HEK293 (cell line): ENCODE measurements around the gene RASA2.

Source experiments
- CTCF ChIA-PET: fragments of 350-600 bp; formaldehyde crosslinking; extraction: SDS; loops from one replicate; lab custom pipeline; 2021; ENCODE audit warnings: antibody characterized with exemption; lab: Yijun Ruan, JAX
- POLR2A ChIA-PET: fragments of 300-600 bp; formaldehyde crosslinking; extraction: SDS; loops from one replicate; lab custom pipeline; 2020; ENCODE audit warnings: antibody characterized with exemption, inconsistent platforms; lab: Yijun Ruan, JAX
- H3K27ac ChIP-seq: fragments of 200-500 bp; sonication (Bioruptor generic); 2 replicates; pipeline ENCODE4 v1.5.1; 2014; ENCODE audit warnings: low read depth, low read length, control low read depth, inconsistent platforms; ENCODE audit errors: extremely low read depth
- H3K36me3 ChIP-seq, 2 experiments: fragments of 200-500 bp in 1 of 2; sonication (Bioruptor generic) in 1 of 2; 1 replicate in 1 of 2; 2 replicates in 1 of 2; pipeline ENCODE4 v1.5.1; 2014 to 2017; ENCODE audit warnings: inconsistent platforms in 2 of 2, low read length in 2 of 2; ENCODE audit not compliant: control insufficient read depth in 2 of 2, insufficient read depth in 1 of 2
- H3K4me1 ChIP-seq: fragments of 200-500 bp; sonication (Bioruptor generic); 2 replicates; pipeline ENCODE4 v1.5.1; 2014; ENCODE audit warnings: mild to moderate bottlenecking, low read length, inconsistent platforms; ENCODE audit not compliant: control insufficient read depth, insufficient read depth
- H3K4me3 ChIP-seq: 2 replicates; pipeline ENCODE4 v1.5.1; 2011; ENCODE audit warnings: low read depth, mild to moderate bottlenecking, control low read depth, low read length, moderate library complexity
- H3K9me3 ChIP-seq: fragments of 200-500 bp; sonication (Bioruptor generic); 2 replicates; pipeline ENCODE4 v1.5.1; 2014; ENCODE audit warnings: low read depth, low read length, inconsistent platforms; ENCODE audit not compliant: control insufficient read depth, insufficient read depth
- ATF2 ChIP-seq: fragments of 450-650 bp; formaldehyde crosslinking; IDR thresholded peaks from 2 replicates; pipeline ENCODE4 v1.5.1; 2016; ENCODE audit warnings: missing biosample characterization, missing genetic modification characterization, low read depth
- ELK4 ChIP-seq: IDR thresholded peaks from 2 replicates; pipeline ENCODE4 v1.6.1; 2011; ENCODE audit warnings: mild to moderate bottlenecking, low read depth, low read length, borderline replicate concordance
- FEZF1 ChIP-seq: fragments of 450-650 bp; formaldehyde crosslinking; IDR thresholded peaks from 2 replicates; pipeline ENCODE4 v1.5.1; 2016; ENCODE audit warnings: missing biosample characterization, missing genetic modification characterization
- GLI4 ChIP-seq: fragments of 450-650 bp; formaldehyde crosslinking; IDR thresholded peaks from 2 replicates; pipeline ENCODE4 v1.5.1; 2016; ENCODE audit warnings: missing biosample characterization, missing genetic modification characterization
- KLF9 ChIP-seq: fragments of 450-650 bp; formaldehyde crosslinking; IDR thresholded peaks from 2 replicates; pipeline ENCODE4 v1.5.1; 2016; ENCODE audit warnings: missing biosample characterization, missing genetic modification characterization, low read depth
- PRDM2 ChIP-seq: fragments of 450-650 bp; formaldehyde crosslinking; IDR thresholded peaks from 2 replicates; pipeline ENCODE4 v1.5.1; 2016; ENCODE audit warnings: missing biosample characterization, missing genetic modification characterization, borderline replicate concordance
- TCF7L2 ChIP-seq: IDR thresholded peaks from 2 replicates; pipeline ENCODE4 v1.6.1; 2011; ENCODE audit warnings: low read depth, mild to moderate bottlenecking, inconsistent platforms, low read length, moderate library complexity, borderline replicate concordance
- ZBTB11 ChIP-seq: fragments of 450-650 bp; formaldehyde crosslinking; conservative IDR thresholded peaks from 2 replicates; pipeline ENCODE4 v1.5.1; 2016; ENCODE audit warnings: low read depth, missing biosample characterization, missing genetic modification characterization
- ZNF184 ChIP-seq: fragments of 450-650 bp; IDR thresholded peaks from 2 replicates; pipeline ENCODE4 v1.5.1; 2018; ENCODE audit warnings: missing biosample characterization, mild to moderate bottlenecking, missing genetic modification characterization
- ZNF23 ChIP-seq: fragments of 450-650 bp; formaldehyde crosslinking; IDR thresholded peaks from 2 replicates; pipeline ENCODE4 v1.5.1; 2016; ENCODE audit warnings: missing biosample characterization, missing genetic modification characterization, borderline replicate concordance
- ZNF302 ChIP-seq: fragments of 450-650 bp; formaldehyde crosslinking; IDR thresholded peaks from 2 replicates; pipeline ENCODE4 v1.5.1; 2016; ENCODE audit warnings: missing biosample characterization, missing genetic modification characterization, low read depth
- ZNF324 ChIP-seq: fragments of 450-650 bp; formaldehyde crosslinking; IDR thresholded peaks from 2 replicates; pipeline ENCODE4 v1.5.1; 2016; ENCODE audit warnings: missing biosample characterization, missing genetic modification characterization
- ZNF366 ChIP-seq: fragments of 450-650 bp; formaldehyde crosslinking; conservative IDR thresholded peaks from 2 replicates; pipeline ENCODE4 v1.5.1; 2016; ENCODE audit warnings: missing biosample characterization, missing genetic modification characterization
- ZNF48 ChIP-seq: fragments of 450-650 bp; formaldehyde crosslinking; IDR thresholded peaks from 2 replicates; pipeline ENCODE4 v1.5.1; 2016; ENCODE audit warnings: missing biosample characterization, missing genetic modification characterization
- ZNF529 ChIP-seq: fragments of 450-650 bp; formaldehyde crosslinking; IDR thresholded peaks from 2 replicates; pipeline ENCODE4 v1.5.1; 2017; ENCODE audit warnings: missing genetic modification characterization, missing biosample characterization; ENCODE audit not compliant: insufficient replicate concordance
- ZNF560 ChIP-seq: fragments of 450-650 bp; formaldehyde crosslinking; IDR thresholded peaks from 2 replicates; pipeline ENCODE4 v1.5.1; 2017; ENCODE audit warnings: missing biosample characterization, missing genetic modification characterization, borderline replicate concordance
- ZNF624 ChIP-seq: fragments of 450-650 bp; formaldehyde crosslinking; IDR thresholded peaks from 2 replicates; pipeline ENCODE4 v1.5.1; 2017; ENCODE audit warnings: missing biosample characterization, missing genetic modification characterization
- ZNF658 ChIP-seq: fragments of 450-650 bp; formaldehyde crosslinking; IDR thresholded peaks from 2 replicates; pipeline ENCODE4; 2016; ENCODE audit warnings: missing biosample characterization, missing genetic modification characterization
- ZNF660 ChIP-seq: fragments of 450-650 bp; IDR thresholded peaks from 2 replicates; pipeline ENCODE4 v1.5.1; 2018; ENCODE audit warnings: missing biosample characterization, mild to moderate bottlenecking, missing genetic modification characterization
- ZNF785 ChIP-seq: fragments of 450-650 bp; formaldehyde crosslinking; IDR thresholded peaks from 2 replicates; pipeline ENCODE4 v1.5.1; 2016; ENCODE audit warnings: missing biosample characterization, missing genetic modification characterization
- ZNF837 ChIP-seq: fragments of 450-650 bp; formaldehyde crosslinking; IDR thresholded peaks from 2 replicates; pipeline ENCODE4 v1.5.1; 2016; ENCODE audit warnings: missing biosample characterization, missing genetic modification characterization
- ZSCAN23 ChIP-seq: fragments of 450-650 bp; formaldehyde crosslinking; IDR thresholded peaks from 2 replicates; pipeline ENCODE4 v1.5.1; 2016; ENCODE audit warnings: missing biosample characterization, missing genetic modification characterization

RASA2 gene

DNA sequence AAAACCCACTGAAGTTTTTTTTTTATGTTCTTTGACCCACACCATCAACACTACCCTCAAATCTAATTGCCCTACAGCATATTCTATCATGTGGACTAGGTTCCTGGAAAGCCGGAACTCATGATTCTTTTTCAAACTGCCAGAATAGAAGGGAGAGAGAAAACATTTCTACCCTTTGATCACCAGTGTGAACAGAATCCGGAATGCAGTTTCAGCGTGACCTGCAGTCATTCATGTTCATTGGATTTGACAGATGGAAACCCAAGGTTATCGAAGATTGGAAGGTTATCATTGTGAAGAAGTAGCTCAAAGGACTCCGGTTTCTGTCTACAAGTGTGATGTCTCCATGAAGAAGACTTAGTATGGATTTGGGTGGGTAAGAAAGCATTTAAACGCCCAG lies 39.4 kb upstream of the RASA2 start (continued):
- TF ChIP-seq ZBTB11 (tag by site-specific recombination) (no peak), TCF7L2 (no peak), ZNF560 (tag by site-specific recombination) (no peak), ZNF324 (no peak), ZNF529 (tag by site-specific recombination) (no peak), ZNF366 (tag by site-specific recombination) (no peak), ZSCAN23 (tag by site-specific recombination) (no peak), ATF2 (tag by site-specific recombination) (no peak), ZNF48 (tag by site-specific recombination) (no peak), ELK4 (no peak)

GRCh38 chr3:141448606-141449220 lies 38.1 kb upstream of the RASA2 start:
- Histone ChIP-seq H3K4me1 (no peaks in the 10 kb centered on the region), H3K9me3 (no peaks in the 10 kb centered on the region), H3K4me3 (no peak overlapping the region), H3K27ac (no peak overlapping the region), H3K36me3 (peaks cover 0 to 13% of the 10 kb centered on the region in 2 experiments; a peak in 1 of 3 replicates)
- TF ChIP-seq ELK4 (no peak), GLI4 (tag by site-specific recombination) (no peak), ZNF302 (tag by site-specific recombination) (no peak), ZNF785 (tag by site-specific recombination) (no peak), ZSCAN23 (tag by site-specific recombination) (no peak), ZNF184 (tag by site-specific recombination) (no peak), FEZF1 (tag by site-specific recombination) (no peak), ZNF624 (no peak), ZNF660 (no peak), ZNF23 (tag by site-specific recombination) (no peak), PRDM2 (no peak), ZNF837 (tag by site-specific recombination) (no peak), KLF9 (tag by site-specific recombination) (no peak), ZNF658 (tag by site-specific recombination) (no peak)
- CTCF ChIA-PET: interaction anchor here (0.7 to 2.2 kb wide), 9 partner anchors 11 to 146 kb away, joined by 3 to 9 read pairs (median 3); no protein-coding TSS in a partner anchor
- POLR2A ChIA-PET: no interaction called here
